Activated T-cell treated with anti-CD3 and anti-CD28 coated beads, Interleukin-2, amount 50 U/mL, for 24 hours (primary cell): ENCODE measurements around the gene SKIL.

Experiments
- DNase-seq: peaks from one replicate; pipeline ENCODE4 v3.0.0-alpha.2; 2020
- H3K27ac Mint-ChIP-seq: 2 replicates; pipeline ENCODE4 v1.8.0; 2020; ENCODE audit warnings: mild to moderate bottlenecking, mixed read lengths
- H3K27me3 Mint-ChIP-seq: 2 replicates; pipeline ENCODE4 v1.8.0; 2020; ENCODE audit warnings: mixed read lengths
- H3K36me3 Mint-ChIP-seq: 2 replicates; pipeline ENCODE4 v1.8.0; 2020; ENCODE audit warnings: low read depth, mixed read lengths
- H3K4me1 Mint-ChIP-seq: 2 replicates; pipeline ENCODE4 v1.8.0; 2020; ENCODE audit warnings: low read depth, mixed read lengths
- H3K4me3 Mint-ChIP-seq: 2 replicates; pipeline ENCODE4 v1.8.0; 2020; ENCODE audit warnings: mild to moderate bottlenecking, moderate library complexity, mixed read lengths
- H3K9me3 Mint-ChIP-seq: 2 replicates; pipeline ENCODE4 v1.8.0; 2020; ENCODE audit warnings: mixed read lengths

Gene SKIL

DNA sequence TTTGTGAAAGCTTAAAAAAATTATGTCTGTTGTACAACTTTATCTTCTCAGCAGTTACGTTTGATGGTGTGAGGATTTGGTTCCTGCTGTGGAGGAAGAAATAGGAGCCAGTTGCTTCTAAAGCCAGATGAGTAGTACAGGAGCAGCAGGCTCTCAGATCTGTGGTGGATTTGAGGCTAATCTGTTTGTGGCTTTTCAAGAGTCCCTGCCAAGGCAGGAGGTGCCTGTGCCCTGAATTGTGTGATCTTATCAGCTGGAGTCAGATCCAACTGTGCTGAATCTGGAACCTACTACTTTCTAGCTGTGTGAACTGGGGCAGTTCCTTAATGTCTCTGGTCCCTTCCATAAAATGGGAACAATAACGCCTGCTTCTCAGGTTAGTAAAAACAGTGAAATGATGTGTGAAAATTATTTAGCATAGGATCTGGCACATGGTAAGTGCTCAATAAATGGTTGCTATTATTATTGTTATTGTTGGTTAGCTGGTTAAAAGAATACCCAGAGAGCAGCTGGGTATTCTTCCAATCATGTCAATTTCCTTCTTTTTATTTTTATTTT, 68.8 kb downstream of the SKIL start:
- Mint-ChIP-seq H3K36me3 (no peaks in the 10 kb centered on the region), H3K4me3 (no peak overlapping the region), H3K27me3 (peaks cover 9% of the 10 kb centered on the region), H3K27ac (no peak overlapping the region), H3K4me1 (peaks cover 17% of the 10 kb centered on the region), H3K9me3 (no peaks in the 10 kb centered on the region)
- no peak for DNase-seq

DNA sequence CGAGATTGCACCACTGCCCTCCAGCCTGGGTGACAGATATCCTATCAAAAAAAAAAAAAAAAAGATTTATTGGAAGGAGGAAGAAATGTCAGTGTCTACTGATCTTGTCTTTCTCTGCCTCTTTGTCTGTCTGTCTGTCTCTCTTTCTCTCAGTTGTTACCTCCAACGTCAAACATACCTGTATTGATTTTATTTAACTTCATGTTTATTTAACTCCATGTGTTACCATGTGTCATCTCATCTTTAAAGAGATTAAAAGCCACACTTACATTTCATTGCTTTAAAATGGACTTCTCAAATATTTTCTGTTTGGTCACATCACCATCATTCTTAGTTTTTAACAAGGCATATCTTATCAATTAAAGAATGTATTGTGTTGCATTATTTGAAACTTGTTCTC, 70.6 kb downstream of the SKIL start:
- H3K36me3 Mint-ChIP-seq = no peaks in the 10 kb centered on the region

GRCh38 chr3:170429050-170429449, 71.5 kb downstream of the SKIL start:
- DNase-seq = no peak
- peaks cover 17% of the 10 kb centered on the region for H3K4me1 Mint-ChIP-seq
- no peaks in the 10 kb centered on the region for H3K36me3 Mint-ChIP-seq
- H3K27ac Mint-ChIP-seq = peak overlapping the region; percentile 5
- H3K27me3 Mint-ChIP-seq = peaks cover 2% of the 10 kb centered on the region
- no peaks in the 10 kb centered on the region for H3K9me3 Mint-ChIP-seq
- H3K4me3 Mint-ChIP-seq = no peak overlapping the region

More for the DNA sequence above, 70.6 kb downstream of the SKIL start:
- H3K27me3 Mint-ChIP-seq = peaks cover 2% of the 10 kb centered on the region
- H3K9me3 Mint-ChIP-seq = no peaks in the 10 kb centered on the region
- H3K4me1 Mint-ChIP-seq = peaks cover 17% of the 10 kb centered on the region
- H3K4me3 Mint-ChIP-seq = no peak overlapping the region
- DNase-seq = no peak
- H3K27ac Mint-ChIP-seq = no peak overlapping the region

- Mint-ChIP-seq H3K9me3 (no peaks in the 10 kb centered on the region), H3K27me3 (no peaks in the 10 kb centered on the region), H3K27ac (no peak overlapping the region), H3K36me3 (no peaks in the 10 kb centered on the region), H3K4me3 (no peak overlapping the region), H3K4me1 (peaks cover 17% of the 10 kb centered on the region)
- no peak for DNase-seq
Observed at GRCh38 chr3:170431054-170431453, 73.5 kb downstream of the SKIL start.

- Mint-ChIP-seq H3K27ac (no peak overlapping the region), H3K4me1 (peaks cover 26% of the 10 kb centered on the region), H3K9me3 (no peaks in the 10 kb centered on the region), H3K36me3 (no peaks in the 10 kb centered on the region), H3K27me3 (peaks cover 3% of the 10 kb centered on the region), H3K4me3 (no peak overlapping the region)
- no peak for DNase-seq
Observed at GRCh38 chr3:170432416-170432815, 74.9 kb downstream of the SKIL start.

DNA sequence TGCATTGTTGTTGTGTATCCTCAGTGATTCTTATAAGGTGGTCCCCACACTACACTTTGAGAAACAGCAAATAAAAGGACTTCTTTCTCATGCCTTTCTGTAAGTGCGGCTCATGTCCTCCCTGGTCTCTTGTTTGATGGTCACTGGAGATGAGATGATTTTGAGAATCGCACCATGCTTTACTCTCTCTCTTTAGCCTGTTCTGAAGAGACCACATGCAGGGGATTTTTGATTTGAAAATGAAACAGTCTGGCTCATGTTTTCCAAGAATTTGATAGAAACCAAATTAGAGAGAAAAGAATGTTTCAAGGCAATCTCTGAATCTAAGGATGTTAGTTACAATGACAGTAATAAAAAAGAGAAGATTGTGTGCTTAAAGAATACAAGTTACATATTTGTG, 79.2 kb downstream of the SKIL start:
- Mint-ChIP-seq H3K27ac (no peak overlapping the region), H3K36me3 (no peaks in the 10 kb centered on the region), H3K4me3 (no peak overlapping the region), H3K27me3 (peaks cover 25% of the 10 kb centered on the region), H3K4me1 (peaks cover 14% of the 10 kb centered on the region), H3K9me3 (no peaks in the 10 kb centered on the region)
- no peak for DNase-seq

- Mint-ChIP-seq H3K9me3 (no peaks in the 10 kb centered on the region), H3K4me1 (peaks cover 14% of the 10 kb centered on the region)
Observed at GRCh38 chr3:170437176-170437575, 79.7 kb downstream of the SKIL start.

DNA sequence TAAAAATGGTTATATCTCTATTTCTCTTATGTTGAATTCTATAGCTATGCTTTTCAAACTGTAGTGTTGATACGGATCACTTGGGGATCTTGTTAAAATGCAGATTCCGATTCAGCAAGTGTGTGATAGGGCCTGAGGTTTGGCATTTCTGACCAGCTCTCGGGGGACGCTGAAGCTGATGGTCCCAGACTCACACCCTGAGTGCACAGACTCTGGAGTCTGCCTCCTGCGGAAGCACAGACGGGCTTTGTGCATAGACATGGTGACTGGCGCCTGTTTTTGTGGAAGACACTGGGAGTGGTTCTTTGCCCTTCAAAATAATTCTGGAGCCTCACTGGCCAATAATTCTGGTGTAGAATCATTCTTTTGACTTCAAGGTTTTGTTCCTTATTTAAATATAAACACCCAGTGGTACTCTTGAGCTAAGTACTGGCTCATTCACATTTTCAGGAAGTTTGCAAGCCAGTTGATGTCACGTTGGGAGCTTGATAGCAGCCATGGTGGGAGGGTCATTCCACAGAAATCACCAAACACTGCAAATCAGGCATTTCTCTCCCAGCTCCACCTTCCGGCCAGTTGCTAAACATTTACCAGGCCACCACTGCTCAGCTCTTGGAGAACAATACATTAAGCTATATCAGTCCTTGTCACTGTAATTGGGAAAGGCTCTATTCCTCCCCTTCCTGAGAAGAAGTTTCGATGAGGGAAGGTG, 80.3 kb downstream of the SKIL start:
- Mint-ChIP-seq H3K36me3 (no peaks in the 10 kb centered on the region), H3K4me1 (peaks cover 14% of the 10 kb centered on the region), H3K27me3 (peaks cover 34% of the 10 kb centered on the region), H3K27ac (no peak overlapping the region), H3K9me3 (no peaks in the 10 kb centered on the region), H3K4me3 (no peak overlapping the region)
- DNase-seq = no peak

More at GRCh38 chr3:170437176-170437575, 79.7 kb downstream of the SKIL start:
- H3K4me3 Mint-ChIP-seq = no peak overlapping the region
- no peaks in the 10 kb centered on the region for H3K36me3 Mint-ChIP-seq
- H3K27ac Mint-ChIP-seq = no peak overlapping the region
- H3K27me3 Mint-ChIP-seq = peaks cover 29% of the 10 kb centered on the region
- DNase-seq = no peak

- no peak for DNase-seq
- Mint-ChIP-seq H3K9me3 (no peaks in the 10 kb centered on the region), H3K27ac (no peak overlapping the region), H3K4me1 (peaks cover 14% of the 10 kb centered on the region), H3K36me3 (no peaks in the 10 kb centered on the region), H3K4me3 (no peak overlapping the region), H3K27me3 (peaks cover 34% of the 10 kb centered on the region)
Observed at GRCh38 chr3:170438836-170439235, 81.3 kb downstream of the SKIL start.

GRCh38 chr3:170440344-170440743, 82.8 kb downstream of the SKIL start:
- H3K4me3 Mint-ChIP-seq = no peak overlapping the region
- no peak overlapping the region for H3K27ac Mint-ChIP-seq
- no peak for DNase-seq
- peaks cover 14% of the 10 kb centered on the region for H3K4me1 Mint-ChIP-seq
- peaks cover 37% of the 10 kb centered on the region for H3K27me3 Mint-ChIP-seq
- H3K36me3 Mint-ChIP-seq = no peaks in the 10 kb centered on the region
- no peaks in the 10 kb centered on the region for H3K9me3 Mint-ChIP-seq

DNA sequence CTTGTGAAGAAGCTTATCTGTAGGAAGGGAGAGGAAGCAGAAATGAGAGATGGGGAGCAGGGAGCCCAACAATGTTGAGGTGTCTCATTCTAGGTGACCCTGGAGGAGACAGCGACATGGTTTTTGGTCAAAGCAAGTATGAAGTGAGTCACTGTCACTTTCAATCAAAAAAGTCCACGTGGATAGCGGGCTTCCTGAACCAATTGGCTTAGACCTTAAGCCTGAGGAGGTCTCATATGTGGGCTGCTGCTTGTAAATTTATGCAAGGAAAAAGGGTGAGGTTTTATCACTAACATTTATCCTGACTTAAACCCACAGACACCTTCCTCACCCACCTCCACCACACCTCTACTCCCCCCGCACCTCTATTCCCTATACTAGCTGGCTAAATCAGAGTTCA, 83.9 kb downstream of the SKIL start:
- no peaks in the 10 kb centered on the region for H3K9me3 Mint-ChIP-seq
- peaks cover 37% of the 10 kb centered on the region for H3K27me3 Mint-ChIP-seq
- DNase-seq = no peak
- no peaks in the 10 kb centered on the region for H3K36me3 Mint-ChIP-seq
- peaks cover 14% of the 10 kb centered on the region for H3K4me1 Mint-ChIP-seq
- no peak overlapping the region for H3K4me3 Mint-ChIP-seq
- no peak overlapping the region for H3K27ac Mint-ChIP-seq

DNA sequence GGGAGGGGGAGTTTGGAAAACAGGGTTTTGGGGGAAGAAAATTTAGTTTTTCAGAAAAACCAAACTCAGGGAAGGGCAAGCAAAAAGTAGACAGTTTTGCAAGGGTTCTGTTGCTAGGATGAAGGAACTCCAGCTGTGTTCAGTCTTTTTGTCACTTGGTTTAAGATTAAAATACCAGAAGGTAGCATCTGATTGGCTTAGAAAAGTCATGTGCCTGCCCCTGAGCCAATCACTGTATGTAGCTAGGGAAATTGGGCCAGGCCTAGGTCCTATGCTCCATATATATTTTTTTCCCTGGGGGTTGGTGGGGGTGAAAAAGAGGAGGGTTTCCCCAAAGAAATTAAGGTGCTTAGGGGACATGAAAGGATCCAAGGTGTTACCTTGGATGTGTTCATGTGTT, 85.4 kb downstream of the SKIL start:
- Mint-ChIP-seq H3K27me3 (peaks cover 33% of the 10 kb centered on the region), H3K36me3 (no peaks in the 10 kb centered on the region), H3K4me1 (peaks cover 5% of the 10 kb centered on the region), H3K9me3 (no peaks in the 10 kb centered on the region), H3K4me3 (no peak overlapping the region), H3K27ac (no peak overlapping the region)
- DNase-seq = no peak

DNA sequence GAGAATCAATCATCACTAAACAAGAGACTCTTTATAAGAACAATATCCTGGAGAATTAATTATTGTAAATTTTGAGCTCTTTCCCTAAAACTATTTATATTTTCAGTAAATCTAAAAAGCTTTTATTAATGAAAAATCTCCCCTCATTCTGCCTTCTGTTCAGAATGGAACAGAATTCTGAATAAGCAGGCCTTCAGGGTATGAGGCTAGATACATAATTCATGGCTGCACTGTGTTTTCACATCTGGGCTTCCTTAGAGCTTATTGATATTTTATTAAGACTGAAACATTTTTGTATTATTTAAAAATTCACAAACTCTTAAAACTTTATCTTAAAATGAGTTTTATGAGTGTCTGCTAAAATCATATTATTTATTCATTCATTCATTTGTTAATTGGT, 85.9 kb downstream of the SKIL start:
- H3K4me3 Mint-ChIP-seq = no peak overlapping the region
- H3K9me3 Mint-ChIP-seq = no peaks in the 10 kb centered on the region
- H3K4me1 Mint-ChIP-seq = peaks cover 5% of the 10 kb centered on the region
- H3K27me3 Mint-ChIP-seq = peaks cover 33% of the 10 kb centered on the region
- no peak for DNase-seq
- no peak overlapping the region for H3K27ac Mint-ChIP-seq
- no peaks in the 10 kb centered on the region for H3K36me3 Mint-ChIP-seq
